Fibroblast of skin of abdomen (primary cell): ENCODE measurements around the gene DBI. TPM values are rescaled to one million over a fixed set of nuclear protein-coding genes. Genes with fewer than 3 reads are reported as not detected.

Experiments
- DNase-seq: peaks from one replicate; pipeline ENCODE4 v3.0.0-alpha.2; 2013
- polyA plus RNA-seq, 2 experiments: library from polyadenylated mRNA; unstranded; fragments of 120-200 nt; gene quantifications; one replicate each; pipeline ENCODE4 v1.2.1, GENCODE V29; 2013; ENCODE audit not compliant: insufficient read length in 2 of 2

Gene DBI
- polyA plus RNA-seq (2013, experiment 1 of 2; ENCODE audit: insufficient read length): 208 TPM
- polyA plus RNA-seq (2013, experiment 2 of 2; ENCODE audit: insufficient read length): 203 TPM

DNA sequence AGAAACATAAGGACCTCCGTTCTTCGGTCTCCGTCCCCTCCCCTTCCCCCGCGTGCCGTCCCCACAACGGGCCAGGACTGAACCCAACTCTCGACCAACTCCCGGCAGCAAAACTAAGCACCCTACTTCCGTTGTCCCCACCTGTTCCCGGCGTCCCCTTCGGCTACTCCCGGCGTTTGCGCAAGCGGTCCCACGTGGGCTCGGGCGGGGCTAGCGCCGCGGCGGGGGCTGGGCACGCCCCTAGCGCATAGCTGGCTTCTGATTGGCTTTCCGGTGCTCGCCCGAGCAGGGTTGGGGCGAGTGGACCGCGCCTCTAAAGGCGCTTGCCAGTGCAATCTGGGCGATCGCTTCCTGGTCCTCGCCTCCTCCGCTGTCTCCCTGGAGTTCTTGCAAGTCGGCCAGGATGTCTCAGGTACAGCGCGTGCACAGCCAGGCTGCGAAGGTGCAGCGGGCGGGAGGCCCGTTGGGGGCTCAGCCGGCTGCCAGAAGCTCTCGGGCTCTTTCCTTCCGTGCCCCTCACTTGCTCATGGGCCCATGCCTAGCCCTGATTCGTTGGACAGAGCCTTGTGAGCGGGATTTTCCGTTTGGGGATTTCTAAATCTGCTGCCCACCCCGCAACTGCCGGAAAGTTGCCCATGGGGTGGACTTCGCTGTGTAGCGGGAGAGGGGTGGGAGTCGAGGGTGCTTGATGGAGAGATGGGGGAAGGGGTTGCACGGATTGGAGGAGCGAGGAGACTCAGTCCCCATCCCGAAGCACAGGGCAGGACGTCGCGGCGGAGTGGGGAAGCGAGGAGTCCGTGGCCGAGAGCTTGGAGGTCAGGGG, at the start of gene DBI, which contains the start of gene C2orf76:
TSS of gene DBI (plus strand) at position 329 of the 823 bp plus-strand sequence. CDS start at position 404, 75 bp downstream.
TSS of gene C2orf76 (minus strand) at position 186 of the 823 bp plus-strand sequence. CDS start 26,875 bp downstream, outside the sequence.
- DNase-seq: peak; percentile 94

DNA sequence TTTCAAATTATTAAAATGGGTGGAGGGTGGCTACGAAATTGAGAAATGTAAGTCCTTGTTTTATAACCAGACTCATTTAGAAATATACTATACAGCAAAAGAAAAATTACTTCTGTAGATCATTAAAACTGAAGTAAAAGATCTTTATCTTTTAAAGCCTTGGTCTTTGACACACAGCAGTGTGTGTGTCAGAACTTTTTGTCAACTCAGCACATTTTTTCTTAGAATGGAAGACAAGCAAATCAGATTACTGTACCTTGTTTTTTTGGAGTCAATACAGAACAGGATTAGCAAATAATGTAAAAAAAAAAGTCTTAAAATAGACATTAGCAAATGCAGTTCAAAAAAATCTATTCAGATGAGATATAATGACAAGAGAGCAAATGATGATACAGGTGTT, 49.2 kb upstream of the DBI start:
- DNase-seq: no peak

DNA sequence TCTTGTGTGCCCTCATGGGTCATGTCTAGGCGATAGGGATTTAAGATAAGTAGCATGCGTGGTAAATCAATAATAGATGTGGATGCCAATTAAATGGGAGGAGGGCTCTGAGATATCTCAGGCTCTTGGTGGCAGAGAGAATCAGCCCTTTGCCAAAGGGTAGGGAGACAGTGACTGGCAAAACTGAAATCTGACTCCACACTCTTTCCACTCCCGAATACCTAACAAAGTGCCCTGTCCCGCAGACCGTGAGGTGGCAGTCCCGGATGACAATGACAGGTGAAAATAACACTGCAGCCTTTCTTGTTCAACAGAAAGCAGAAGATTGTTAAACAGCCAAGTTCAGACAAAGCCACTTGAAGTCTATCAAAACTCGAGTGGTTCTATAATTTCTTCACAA, 47.2 kb upstream of the DBI start:
- no peak for DNase-seq

GRCh38 chr2:119323459-119323858, 43.3 kb upstream of the DBI start:
- no peak for DNase-seq

DNA sequence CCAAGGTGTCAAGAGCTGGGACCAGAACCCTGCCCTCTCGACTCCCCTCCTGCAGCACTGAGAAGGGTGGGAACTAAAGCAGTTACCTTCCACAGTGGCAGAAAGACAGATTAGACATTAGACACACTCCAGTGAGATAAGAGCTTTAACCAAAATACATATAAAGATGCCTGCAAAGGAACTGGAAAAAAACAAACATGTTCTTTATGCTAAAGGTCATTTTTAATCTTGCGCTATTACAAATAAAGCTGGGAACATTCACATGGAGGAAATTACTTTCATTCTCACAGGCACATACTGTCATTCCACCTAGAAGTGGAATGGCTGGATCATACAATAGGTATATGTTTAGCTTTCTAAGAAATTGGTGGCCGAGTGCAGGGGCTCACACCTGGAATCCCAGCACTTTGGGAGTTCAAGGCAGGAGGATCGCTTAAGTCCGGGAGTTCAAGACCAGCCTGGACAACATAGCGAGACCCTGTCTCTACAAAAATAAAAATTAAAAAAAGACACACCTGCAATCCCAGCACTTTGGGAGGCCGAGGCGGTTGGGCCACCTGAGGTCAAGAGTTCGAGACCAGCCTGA, 42.0 kb upstream of the DBI start:
- no peak for DNase-seq

GRCh38 chr2:119326938-119327337, 39.8 kb upstream of the DBI start:
- DNase-seq: no peak

DNA sequence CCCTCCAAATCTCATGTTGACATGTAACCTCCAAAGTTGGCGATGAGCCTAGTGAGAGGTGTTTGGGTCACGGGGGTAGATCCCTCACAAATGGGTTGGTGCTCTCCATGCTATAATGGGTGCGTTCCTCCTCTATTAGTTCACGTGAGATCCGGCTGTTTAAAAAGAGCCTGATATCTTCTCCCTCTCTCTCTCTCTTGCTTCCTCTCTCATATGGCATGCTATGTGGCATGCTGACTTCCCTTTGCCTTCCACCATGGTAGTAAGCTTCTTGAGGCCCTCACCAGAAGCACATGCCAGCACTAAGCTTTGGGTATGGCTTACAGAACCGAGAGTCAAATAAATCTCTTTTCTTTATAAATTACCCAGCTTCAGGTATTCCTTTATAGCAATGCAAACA, 39.3 kb upstream of the DBI start:
- no peak for DNase-seq

DNA sequence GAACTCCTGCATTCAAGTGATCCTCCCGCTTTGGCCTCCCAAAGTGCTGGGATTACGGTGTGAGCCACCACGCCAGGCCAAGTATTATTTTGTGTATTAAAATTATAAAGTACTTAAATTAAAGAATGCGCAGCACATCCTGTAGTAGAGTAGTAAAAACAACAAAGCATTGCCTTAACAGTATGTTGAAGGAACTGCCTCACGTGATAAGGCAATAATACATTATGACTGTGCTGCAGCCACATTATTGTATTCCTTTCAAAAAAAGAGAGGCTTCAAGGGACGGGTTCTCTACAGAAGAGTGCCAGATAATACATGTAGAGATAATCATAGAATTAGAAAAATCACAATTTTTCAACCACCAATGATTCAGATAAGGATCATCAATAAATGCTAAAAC, 33.8 kb upstream of the DBI start:
- DNase-seq: no peak

DNA sequence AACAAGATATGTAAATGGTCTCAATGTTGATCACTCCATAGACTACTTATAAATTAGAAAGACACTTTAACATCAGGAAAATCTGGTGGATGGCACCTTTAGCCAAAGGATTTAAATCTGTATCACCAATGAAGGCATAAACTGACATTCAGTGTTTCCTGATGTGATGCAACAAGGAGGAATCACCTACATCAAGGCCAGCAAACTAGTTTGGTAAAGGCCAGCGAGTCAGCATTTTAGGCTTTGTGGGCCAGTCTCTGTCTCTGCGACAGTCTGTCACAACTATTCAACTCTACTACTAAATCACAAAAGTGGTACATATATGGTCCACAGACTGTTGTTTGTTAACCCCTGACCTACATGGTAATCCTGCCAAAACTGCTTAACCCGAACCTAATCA, 33.4 kb upstream of the DBI start:
- DNase-seq: peak; percentile 36

DNA sequence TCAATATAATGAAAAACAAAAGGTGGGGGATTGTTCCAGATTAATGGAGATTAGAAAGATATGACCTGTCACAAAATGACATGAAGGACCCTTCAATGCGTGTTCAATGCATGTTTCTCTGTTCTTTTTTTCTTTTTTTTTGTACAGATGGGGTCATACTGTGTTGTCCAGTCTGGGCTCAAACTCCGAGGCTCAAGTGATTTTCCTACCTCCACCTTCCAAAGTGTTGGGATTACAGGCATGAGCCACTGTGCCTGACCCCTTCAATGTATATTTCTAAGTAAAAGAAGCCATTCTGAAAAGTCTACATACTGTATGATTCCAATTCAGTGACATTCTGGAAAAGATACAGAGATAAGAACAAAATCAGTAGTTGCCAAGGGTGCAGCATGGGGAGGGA, 32.9 kb upstream of the DBI start:
- DNase-seq: no peak

DNA sequence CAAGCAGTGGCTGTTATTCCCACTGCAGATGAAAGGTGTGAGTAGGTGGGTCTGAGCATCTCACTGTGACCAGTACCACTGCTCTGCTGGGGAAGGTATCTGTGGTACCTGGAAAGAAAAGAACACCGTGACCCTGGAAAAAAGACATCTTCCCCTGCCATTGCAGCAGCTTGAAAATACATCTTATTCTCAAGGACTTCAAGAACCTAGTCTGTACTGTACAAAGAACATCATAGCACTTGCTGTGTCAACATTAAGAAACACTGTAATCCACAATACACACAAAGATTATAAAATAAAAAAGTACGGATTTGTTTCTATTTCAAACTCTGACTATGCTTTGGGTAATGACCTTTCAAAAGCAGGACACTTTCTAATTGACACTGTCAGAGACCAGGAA, 29.0 kb upstream of the DBI start:
- DNase-seq: no peak

- no peak for DNase-seq
These were observed 28.5 kb upstream of the DBI start for GRCh38 chr2:119338272-119338671.

DNA sequence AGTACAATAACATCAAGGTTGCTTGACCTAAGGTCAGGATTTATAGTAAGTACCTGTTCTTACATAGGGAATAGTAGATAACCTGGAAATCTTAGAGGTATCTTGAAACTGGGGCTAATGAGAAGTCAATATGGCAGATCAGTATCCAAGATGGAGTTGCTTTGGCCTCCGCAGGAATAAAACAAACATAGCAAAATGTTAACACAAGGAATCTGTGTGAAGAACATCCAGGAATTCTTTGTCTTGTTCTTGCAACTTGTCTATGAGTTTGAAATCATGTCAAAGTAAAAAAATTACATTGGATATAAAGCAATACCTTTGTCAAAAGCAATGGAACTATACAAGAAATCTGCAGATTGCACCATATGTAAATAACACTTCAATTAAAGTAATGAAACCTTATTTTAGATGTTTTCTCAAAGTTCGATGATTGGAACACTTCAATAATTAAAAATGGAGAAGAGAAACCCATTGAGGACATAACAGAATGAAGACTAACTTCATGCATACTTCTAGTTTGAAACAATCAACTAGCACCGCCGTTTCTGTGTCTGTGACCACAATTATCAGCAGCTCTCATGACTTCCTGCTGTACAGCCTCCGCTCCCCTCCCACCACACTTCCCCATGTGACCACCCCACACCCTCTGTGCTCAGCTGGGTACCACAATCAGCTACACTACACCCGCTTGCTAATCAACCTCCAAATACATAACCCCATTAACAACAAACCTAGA, 27.8 kb upstream of the DBI start:
- DNase-seq: no peak

- DNase-seq: no peak
These were observed 27.2 kb upstream of the DBI start for GRCh38 chr2:119339562-119339923.

GRCh38 chr2:119341684-119342083, 25.1 kb upstream of the DBI start:
- DNase-seq: no peak

DNA sequence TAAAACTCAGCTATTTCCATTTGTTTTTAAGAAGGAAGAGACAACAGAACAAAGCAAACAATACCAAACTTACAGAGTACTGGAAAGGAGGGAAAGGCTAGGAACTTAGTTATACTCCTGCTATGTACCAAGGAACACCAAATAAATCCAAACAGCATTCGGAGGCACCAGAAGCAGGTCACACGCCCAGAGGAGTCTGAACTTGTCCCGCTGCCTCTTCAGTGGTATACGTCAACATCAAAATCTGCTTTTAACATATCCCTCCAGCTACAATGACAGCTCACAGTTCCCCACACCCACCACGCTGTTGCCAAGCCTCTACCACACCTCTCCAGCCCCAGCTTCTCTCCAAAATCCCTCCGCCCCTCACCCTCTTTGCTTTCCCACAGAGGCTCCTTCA, 17.5 kb upstream of the DBI start:
- DNase-seq: no peak

- no peak for DNase-seq
These were observed 16.3 kb upstream of the DBI start for GRCh38 chr2:119350311-119350998.

DNA sequence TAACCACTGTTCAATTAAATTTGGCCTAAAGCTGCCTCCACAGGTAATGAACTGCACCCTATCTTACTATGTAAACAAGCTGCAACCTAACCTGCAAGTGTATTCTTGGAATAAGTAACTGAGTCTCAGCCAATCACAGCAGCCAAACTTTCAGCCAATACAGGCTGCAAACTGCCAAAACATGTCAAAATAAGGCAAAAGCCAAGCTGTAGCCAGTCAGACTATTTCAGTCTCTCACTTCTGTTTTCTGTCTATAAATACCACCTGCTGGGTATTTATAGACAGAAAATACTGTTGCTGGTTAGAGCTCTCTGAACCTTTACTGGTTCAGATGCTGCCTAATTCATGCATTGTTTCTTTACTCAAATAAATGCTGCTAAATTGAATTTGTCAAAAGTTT, 14.4 kb upstream of the DBI start:
- DNase-seq: no peak

DNA sequence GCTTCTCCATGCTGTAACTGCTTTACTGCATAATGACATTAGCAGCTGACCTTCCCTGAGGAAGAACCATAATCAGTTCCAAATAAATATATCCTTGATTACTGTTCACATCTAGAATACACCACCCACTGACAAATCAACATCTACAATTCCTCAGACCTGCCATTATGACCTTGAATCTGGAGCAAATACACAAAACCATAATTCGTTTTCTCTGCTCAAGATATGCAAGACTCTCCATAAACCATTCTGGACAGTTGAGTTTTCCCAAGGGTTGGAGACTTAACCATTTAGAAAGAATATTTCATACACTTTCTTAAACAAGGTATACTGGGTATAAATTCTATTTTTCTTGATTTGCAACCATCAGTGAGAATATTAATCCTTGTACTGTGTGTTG, 11.9 kb upstream of the DBI start:
- DNase-seq: no peak

GRCh38 chr2:119359774-119360173, 7.0 kb upstream of the DBI start:
- no peak for DNase-seq

GRCh38 chr2:119360423-119360966, 6.3 kb upstream of the DBI start:
- DNase-seq: no peak

- DNase-seq: no peak
These were observed 2.0 kb upstream of the DBI start for GRCh38 chr2:119364798-119365197.

DNA sequence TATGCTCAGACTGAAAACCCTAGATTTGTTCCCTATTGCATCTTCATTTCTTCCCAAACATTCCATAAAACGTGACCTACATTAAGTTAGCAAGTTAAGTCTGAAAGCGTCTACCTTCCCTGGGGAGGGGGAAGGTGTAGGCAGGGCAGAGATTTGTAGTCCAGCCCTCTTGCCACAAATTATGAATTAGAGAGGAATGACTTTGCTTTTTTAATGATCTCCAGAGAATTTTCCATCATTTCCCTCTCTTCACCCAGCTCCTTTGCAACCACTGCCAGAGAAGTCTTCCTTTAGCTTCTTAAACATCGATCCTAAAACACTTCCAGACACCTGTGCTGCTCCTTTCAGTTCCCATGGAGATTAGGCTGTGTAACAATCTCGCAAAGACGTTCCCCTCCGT, 1.3 kb upstream of the DBI start:
- no peak for DNase-seq
